A673 (cell line): Measurements from ENCODE around the gene BARX1. TPM values are rescaled to one million over a fixed set of nuclear protein-coding genes. Genes with fewer than 3 reads are reported as not detected.

ENCODE experiments used
- BruUV-seq: library from RNA; stranded (reverse); fragments of 400-500 nt; replicated peaks from 2 replicates; lab custom pipeline; 2021; lab: Mats Ljungman, UMichigan
- CTCF ChIA-PET: fragments of 300-600 bp; sonication (Branson Sonifier 250); formaldehyde crosslinking; loops from one replicate; lab custom pipeline; 2022; ENCODE audit warnings: antibody characterized with exemption; lab: Charles Lee
- POLR2A ChIA-PET: fragments of 300-600 bp; sonication (Branson Sonifier 250); formaldehyde crosslinking; loops from one replicate; lab custom pipeline; 2022; ENCODE audit warnings: antibody characterized with exemption; ENCODE audit not compliant: low non-redundant PET; lab: Charles Lee
- DNase-seq: peaks from one replicate; pipeline ENCODE4 v3.0.0-alpha.2; 2015; ENCODE audit warnings: low spot score
- H3K27ac ChIP-seq: fragments of 200-600 bp; sonication (generic); 2 replicates; pipeline ENCODE4 v1.5.1; 2016; ENCODE audit warnings: mixed run types, low read depth, mild to moderate bottlenecking, mixed read lengths, antibody characterized with exemption, low read length; ENCODE audit not compliant: poor library complexity, severe bottlenecking
- H3K27me3 ChIP-seq: fragments of 200-600 bp; sonication (generic); replicated peaks from 2 replicates; pipeline ENCODE4 v1.6.1; 2017; ENCODE audit warnings: mixed run types, low read depth, mild to moderate bottlenecking, mixed read lengths, antibody characterized with exemption, low read length; ENCODE audit not compliant: insufficient read depth, poor library complexity
- H3K36me3 ChIP-seq: fragments of 200-600 bp; sonication (generic); 2 replicates; pipeline ENCODE4 v1.6.1; 2016; ENCODE audit warnings: mixed run types, mild to moderate bottlenecking, mixed read lengths, antibody characterized with exemption, low read length; ENCODE audit not compliant: insufficient read depth, poor library complexity, severe bottlenecking
- H3K4me1 ChIP-seq: fragments of 200-600 bp; sonication (generic); 2 replicates; pipeline ENCODE4 v1.6.1; 2017; ENCODE audit warnings: mixed run types, mild to moderate bottlenecking, mixed read lengths, antibody characterized with exemption, low read length; ENCODE audit not compliant: insufficient read depth, poor library complexity, severe bottlenecking
- H3K4me3 ChIP-seq: fragments of 200-600 bp; sonication (generic); 2 replicates; pipeline ENCODE4 v1.5.1; 2016; ENCODE audit warnings: low read depth, mixed run types, mild to moderate bottlenecking, mixed read lengths, low read length; ENCODE audit not compliant: poor library complexity, severe bottlenecking
- H3K9me3 ChIP-seq: fragments of 200-600 bp; sonication (generic); 2 replicates; pipeline ENCODE4 v1.6.1; 2016; ENCODE audit warnings: mixed run types, low read depth, mild to moderate bottlenecking, mixed read lengths, antibody characterized with exemption, low read length; ENCODE audit not compliant: poor library complexity, severe bottlenecking
- EZH2 ChIP-seq: fragments of 200-600 bp; sonication (generic); IDR thresholded peaks from 2 replicates; pipeline ENCODE4 v1.6.1; 2017; ENCODE audit warnings: borderline replicate concordance, low read depth, mild to moderate bottlenecking, mixed read lengths, antibody characterized with exemption, low read length; ENCODE audit not compliant: poor library complexity, severe bottlenecking
- intact Hi-C: fragments of 100-400 bp; cut with micrococcal nuclease; formaldehyde crosslinking; loops from one replicate; pipeline ENCODE4 v1.10.0; 2022; ENCODE audit not compliant: unreplicated experiment
- total RNA-seq: library from RNA; stranded (reverse); gene quantifications from 2 replicates; pipeline ENCODE4 v1.2.3, GENCODE V29; 2021
- TF ChIP-seq, protein P1 (sequence below): fragments of 300-800, 200-600 bp; sonication (generic); conservative IDR thresholded peaks from 2 replicates; pipeline ENCODE4 v1.5.1; 2017; ENCODE audit warnings: low read depth, mild to moderate bottlenecking, antibody characterized with exemption, low read length, moderate library complexity, mixed read lengths

The BARX1 gene
- total RNA-seq, 1 experiment from 2014 or later, result 9.8 TPM

DNA sequence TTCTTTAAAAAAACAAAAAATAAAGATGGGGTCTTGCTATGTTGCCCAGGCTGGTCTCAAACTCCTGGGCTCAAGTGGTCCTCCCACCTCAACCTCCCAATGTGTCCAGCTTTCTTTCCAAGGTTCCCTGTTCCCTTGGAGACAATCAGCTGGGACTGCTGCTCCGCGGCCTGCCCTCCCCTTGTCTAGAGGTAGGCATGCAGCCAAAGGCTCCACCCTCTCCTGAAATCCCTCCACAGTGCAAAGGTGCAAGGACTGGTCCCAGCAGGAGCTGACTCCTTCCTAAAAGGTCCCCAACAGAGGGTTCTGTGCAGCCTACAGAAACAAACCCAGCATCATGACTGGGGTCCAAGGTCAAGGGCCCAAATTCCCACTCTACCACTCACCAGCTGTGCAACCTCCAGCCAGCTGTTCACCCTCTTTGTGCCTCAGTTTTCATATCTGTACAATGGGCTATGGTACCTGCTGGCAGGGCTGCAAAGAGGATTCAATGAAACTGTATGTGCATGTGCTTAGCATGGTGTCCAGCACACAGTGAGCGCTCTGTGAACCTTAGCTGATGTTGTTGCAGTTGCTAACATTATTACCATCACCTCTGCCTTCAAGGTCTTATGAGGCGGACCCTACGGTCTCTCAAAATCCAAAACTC lies 47.5 kb downstream of the BARX1 start:
- intact Hi-C loops, result no loop called here
- Histone ChIP-seq H3K27me3 (no peaks in the 10 kb centered on the region), H3K4me1 (no peaks in the 10 kb centered on the region), H3K27ac (no peak overlapping the region), H3K4me3 (no peak overlapping the region), H3K9me3 (no peaks in the 10 kb centered on the region), H3K36me3 (no peaks in the 10 kb centered on the region)
- TF ChIP-seq, protein P1, sequence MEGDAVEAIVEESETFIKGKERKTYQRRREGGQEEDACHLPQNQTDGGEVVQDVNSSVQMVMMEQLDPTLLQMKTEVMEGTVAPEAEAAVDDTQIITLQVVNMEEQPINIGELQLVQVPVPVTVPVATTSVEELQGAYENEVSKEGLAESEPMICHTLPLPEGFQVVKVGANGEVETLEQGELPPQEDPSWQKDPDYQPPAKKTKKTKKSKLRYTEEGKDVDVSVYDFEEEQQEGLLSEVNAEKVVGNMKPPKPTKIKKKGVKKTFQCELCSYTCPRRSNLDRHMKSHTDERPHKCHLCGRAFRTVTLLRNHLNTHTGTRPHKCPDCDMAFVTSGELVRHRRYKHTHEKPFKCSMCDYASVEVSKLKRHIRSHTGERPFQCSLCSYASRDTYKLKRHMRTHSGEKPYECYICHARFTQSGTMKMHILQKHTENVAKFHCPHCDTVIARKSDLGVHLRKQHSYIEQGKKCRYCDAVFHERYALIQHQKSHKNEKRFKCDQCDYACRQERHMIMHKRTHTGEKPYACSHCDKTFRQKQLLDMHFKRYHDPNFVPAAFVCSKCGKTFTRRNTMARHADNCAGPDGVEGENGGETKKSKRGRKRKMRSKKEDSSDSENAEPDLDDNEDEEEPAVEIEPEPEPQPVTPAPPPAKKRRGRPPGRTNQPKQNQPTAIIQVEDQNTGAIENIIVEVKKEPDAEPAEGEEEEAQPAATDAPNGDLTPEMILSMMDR, result no peak
- TF ChIP-seq EZH2, result no peak
- no TSS peak for BruUV-seq
- ChIA-PET POLR2A (no interaction called here), CTCF (no interaction called here)
- DNase-seq, result no peak

GRCh38 chr9:93906195-93906880 lies 48.8 kb downstream of the BARX1 start:
- TF ChIP-seq EZH2, result no peak
- TF ChIP-seq, protein P1, result no peak
- intact Hi-C loops, result no loop called here
- CTCF ChIA-PET, result no interaction called here

DNA sequence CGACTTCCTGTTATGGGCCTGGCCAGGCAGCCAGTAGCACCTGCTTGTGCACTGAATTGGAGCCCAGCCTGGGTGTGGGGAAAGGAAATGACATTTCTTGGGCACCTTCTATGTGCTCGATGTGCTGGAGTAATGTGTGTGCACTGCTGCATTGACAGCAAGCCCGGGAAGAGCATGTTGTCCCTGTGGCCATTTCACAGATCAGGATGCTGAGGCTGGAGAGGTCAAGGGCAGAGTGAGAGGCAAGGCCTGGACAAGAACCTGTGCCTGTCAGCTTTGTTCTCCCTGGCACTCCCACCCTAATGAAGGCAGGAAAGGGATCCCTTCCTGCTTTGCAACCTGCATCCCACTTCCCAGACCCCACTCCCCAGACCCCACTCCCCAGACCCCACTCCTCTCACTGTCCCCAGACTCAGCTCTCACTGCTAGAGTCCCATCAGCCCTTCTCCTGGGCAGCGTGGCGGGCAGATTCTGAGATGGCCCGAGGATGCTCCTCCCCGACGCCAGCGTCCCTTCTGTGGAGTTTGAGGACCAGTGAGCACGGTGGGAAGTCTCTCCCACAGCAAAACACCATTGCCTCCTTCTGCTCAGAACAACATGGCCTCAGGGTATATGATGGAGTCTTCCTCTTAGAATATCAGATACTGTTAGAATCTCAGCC lies 49.6 kb downstream of the BARX1 start:
- DNase-seq, result no peak
- TF ChIP-seq EZH2, result no peak
- TF ChIP-seq, protein P1, result no peak
- Histone ChIP-seq H3K4me1 (no peaks in the 10 kb centered on the region), H3K36me3 (no peaks in the 10 kb centered on the region), H3K27me3 (no peaks in the 10 kb centered on the region), H3K9me3 (no peaks in the 10 kb centered on the region), H3K4me3 (no peak overlapping the region), H3K27ac (no peak overlapping the region)
- BruUV-seq, result no TSS peak
- ChIA-PET CTCF (no interaction called here), POLR2A (no interaction called here)
- intact Hi-C loops, result no loop called here

More at GRCh38 chr9:93906195-93906880, 48.8 kb downstream of the BARX1 start:
- POLR2A ChIA-PET, result no interaction called here
- Histone ChIP-seq H3K27me3 (no peaks in the 10 kb centered on the region), H3K4me3 (no peak overlapping the region), H3K27ac (no peak overlapping the region), H3K4me1 (no peaks in the 10 kb centered on the region), H3K9me3 (no peaks in the 10 kb centered on the region), H3K36me3 (no peaks in the 10 kb centered on the region)
- no peak for DNase-seq
- BruUV-seq, result no TSS peak
